ENCODE measurements around the gene TATDN2. TPM values are rescaled to one million over a fixed set of nuclear protein-coding genes. Genes with fewer than 3 reads are reported as not detected.

Gene TATDN2
- 34.5 and 35.5 TPM in 2 replicates for total RNA-seq
- long read RNA-seq, partial matches to known transcripts = 6 of 6 reads
- long read RNA-seq, other reads (novel, unspliced or antisense) = 0 of 6 reads

- peaks cover 10% of the 10 kb centered on the region for H3K9me3 Mint-ChIP-seq (ENCODE audit: low read depth)
- peaks cover 18% of the 10 kb centered on the region for H3K4me1 Mint-ChIP-seq (ENCODE audit: low read depth)
- H3K27ac Mint-ChIP-seq = peak within 1 kb of the TSS; percentile 93
- TF ChIP-seq, protein P1, sequence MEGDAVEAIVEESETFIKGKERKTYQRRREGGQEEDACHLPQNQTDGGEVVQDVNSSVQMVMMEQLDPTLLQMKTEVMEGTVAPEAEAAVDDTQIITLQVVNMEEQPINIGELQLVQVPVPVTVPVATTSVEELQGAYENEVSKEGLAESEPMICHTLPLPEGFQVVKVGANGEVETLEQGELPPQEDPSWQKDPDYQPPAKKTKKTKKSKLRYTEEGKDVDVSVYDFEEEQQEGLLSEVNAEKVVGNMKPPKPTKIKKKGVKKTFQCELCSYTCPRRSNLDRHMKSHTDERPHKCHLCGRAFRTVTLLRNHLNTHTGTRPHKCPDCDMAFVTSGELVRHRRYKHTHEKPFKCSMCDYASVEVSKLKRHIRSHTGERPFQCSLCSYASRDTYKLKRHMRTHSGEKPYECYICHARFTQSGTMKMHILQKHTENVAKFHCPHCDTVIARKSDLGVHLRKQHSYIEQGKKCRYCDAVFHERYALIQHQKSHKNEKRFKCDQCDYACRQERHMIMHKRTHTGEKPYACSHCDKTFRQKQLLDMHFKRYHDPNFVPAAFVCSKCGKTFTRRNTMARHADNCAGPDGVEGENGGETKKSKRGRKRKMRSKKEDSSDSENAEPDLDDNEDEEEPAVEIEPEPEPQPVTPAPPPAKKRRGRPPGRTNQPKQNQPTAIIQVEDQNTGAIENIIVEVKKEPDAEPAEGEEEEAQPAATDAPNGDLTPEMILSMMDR (IDR thresholded peaks at IDR 0.05; ENCODE audit: unreplicated experiment) = peak; percentile 24
- DNase-seq (ENCODE audit: low spot score, unreplicated experiment) = peak; percentile 80
- H3K27me3 Mint-ChIP-seq = no peaks in the 10 kb centered on the region
- peak within 1 kb of the TSS; percentile 86 for H3K4me3 Mint-ChIP-seq (ENCODE audit: low read depth)
- H3K36me3 Mint-ChIP-seq (ENCODE audit: insufficient read depth) = peaks cover 11% of the 10 kb centered on the region
Measured at GRCh38 chr3:10248184-10248983, at the start of gene TATDN2. Gene TATDN2 (plus strand): TSS chr3:10248459. CDS start chr3:10249201, 742 bp downstream.

- H3K4me3 Mint-ChIP-seq (ENCODE audit: low read depth) = no peak overlapping the region
- peak overlapping the region; percentile 12 for H3K27ac Mint-ChIP-seq
Measured at GRCh38 chr3:10198761-10199649, 49.3 kb upstream of the TATDN2 start.

DNA sequence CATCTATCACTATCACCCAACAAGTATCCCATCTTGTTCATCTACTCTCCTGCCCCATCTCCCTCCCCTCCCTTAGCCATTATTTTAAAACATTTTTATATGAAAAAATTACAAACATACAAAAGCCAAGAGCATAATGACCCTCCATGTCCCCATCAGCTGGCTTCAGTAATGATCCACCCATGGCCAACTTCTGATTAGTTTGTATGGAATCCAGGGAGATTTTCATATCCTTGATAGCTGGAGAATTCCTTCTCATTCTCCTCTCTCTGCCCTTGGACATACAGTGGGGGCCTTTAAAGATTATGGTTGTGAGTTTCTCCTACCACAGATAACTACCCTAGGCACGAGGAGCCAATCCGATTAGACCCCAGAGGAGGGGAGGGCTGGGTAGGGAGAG is 43.3 kb upstream of the TATDN2 start:
- H3K36me3 Mint-ChIP-seq (ENCODE audit: insufficient read depth) = no peaks in the 10 kb centered on the region
- no peak overlapping the region for H3K27ac Mint-ChIP-seq
- peaks cover 16% of the 10 kb centered on the region for H3K4me1 Mint-ChIP-seq (ENCODE audit: low read depth)
- H3K9me3 Mint-ChIP-seq (ENCODE audit: low read depth) = no peaks in the 10 kb centered on the region
- DNase-seq (ENCODE audit: low spot score, unreplicated experiment) = no peak
- no peak overlapping the region for H3K4me3 Mint-ChIP-seq (ENCODE audit: low read depth)
- no peaks in the 10 kb centered on the region for H3K27me3 Mint-ChIP-seq
- TF ChIP-seq, protein P1 (IDR thresholded peaks at IDR 0.05; ENCODE audit: unreplicated experiment) = no peak

More at GRCh38 chr3:10198761-10199649, 49.3 kb upstream of the TATDN2 start:
- no peaks in the 10 kb centered on the region for H3K27me3 Mint-ChIP-seq
- no peak for DNase-seq (ENCODE audit: low spot score, unreplicated experiment)
- H3K4me1 Mint-ChIP-seq (ENCODE audit: low read depth) = peaks cover 15% of the 10 kb centered on the region
- H3K36me3 Mint-ChIP-seq (ENCODE audit: insufficient read depth) = no peaks in the 10 kb centered on the region
- TF ChIP-seq, protein P1 (IDR thresholded peaks at IDR 0.05; ENCODE audit: unreplicated experiment) = no peak
- no peaks in the 10 kb centered on the region for H3K9me3 Mint-ChIP-seq (ENCODE audit: low read depth)

- no peaks in the 10 kb centered on the region for H3K27me3 Mint-ChIP-seq
- H3K27ac Mint-ChIP-seq = no peak overlapping the region
- H3K9me3 Mint-ChIP-seq (ENCODE audit: low read depth) = no peaks in the 10 kb centered on the region
- DNase-seq (ENCODE audit: low spot score, unreplicated experiment) = no peak
- TF ChIP-seq, protein P1 (IDR thresholded peaks at IDR 0.05; ENCODE audit: unreplicated experiment) = no peak
- H3K4me1 Mint-ChIP-seq (ENCODE audit: low read depth) = peaks cover 16% of the 10 kb centered on the region
- H3K36me3 Mint-ChIP-seq (ENCODE audit: insufficient read depth) = no peaks in the 10 kb centered on the region
- no peak overlapping the region for H3K4me3 Mint-ChIP-seq (ENCODE audit: low read depth)
Measured at GRCh38 chr3:10205451-10206165, 42.7 kb upstream of the TATDN2 start.

DNA sequence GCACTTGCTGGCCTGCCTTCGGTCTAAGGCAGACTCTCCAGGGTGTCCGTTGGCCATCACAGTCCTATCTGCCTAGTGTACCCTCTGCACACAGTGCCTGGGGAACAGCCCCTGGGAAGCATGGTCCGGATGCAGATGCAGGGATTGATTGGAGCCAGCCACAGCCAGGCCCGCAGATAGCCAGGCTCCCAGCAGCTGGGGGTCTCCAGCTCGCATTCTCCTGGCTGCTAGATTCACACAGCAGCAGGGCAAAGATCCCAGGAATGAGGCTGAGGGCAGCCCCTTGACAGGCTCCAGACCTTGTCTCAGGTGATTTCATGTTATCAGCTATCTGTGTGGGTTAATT is 42.1 kb upstream of the TATDN2 start:
- Mint-ChIP-seq H3K36me3 (ENCODE audit: insufficient read depth) (no peaks in the 10 kb centered on the region), H3K9me3 (ENCODE audit: low read depth) (no peaks in the 10 kb centered on the region), H3K27ac (no peak overlapping the region), H3K27me3 (no peaks in the 10 kb centered on the region), H3K4me1 (ENCODE audit: low read depth) (peaks cover 16% of the 10 kb centered on the region), H3K4me3 (ENCODE audit: low read depth) (no peak overlapping the region)
- TF ChIP-seq, protein P1 (IDR thresholded peaks at IDR 0.05; ENCODE audit: unreplicated experiment) = no peak
- DNase-seq (ENCODE audit: low spot score, unreplicated experiment) = no peak

Measured in progenitor cell of endocrine pancreas (in vitro differentiated cells).